Stimulated activated naive CD4-positive, alpha-beta T cell treated with Interleukin-2 at 50 U/mL for 16 hours (primary cell): Measurements from ENCODE around the gene NALCN.

Experiments
- DNase-seq: peaks from one replicate; lab custom pipeline; 2025; lab: John Stamatoyannopoulos, UW

NALCN gene

DNA sequence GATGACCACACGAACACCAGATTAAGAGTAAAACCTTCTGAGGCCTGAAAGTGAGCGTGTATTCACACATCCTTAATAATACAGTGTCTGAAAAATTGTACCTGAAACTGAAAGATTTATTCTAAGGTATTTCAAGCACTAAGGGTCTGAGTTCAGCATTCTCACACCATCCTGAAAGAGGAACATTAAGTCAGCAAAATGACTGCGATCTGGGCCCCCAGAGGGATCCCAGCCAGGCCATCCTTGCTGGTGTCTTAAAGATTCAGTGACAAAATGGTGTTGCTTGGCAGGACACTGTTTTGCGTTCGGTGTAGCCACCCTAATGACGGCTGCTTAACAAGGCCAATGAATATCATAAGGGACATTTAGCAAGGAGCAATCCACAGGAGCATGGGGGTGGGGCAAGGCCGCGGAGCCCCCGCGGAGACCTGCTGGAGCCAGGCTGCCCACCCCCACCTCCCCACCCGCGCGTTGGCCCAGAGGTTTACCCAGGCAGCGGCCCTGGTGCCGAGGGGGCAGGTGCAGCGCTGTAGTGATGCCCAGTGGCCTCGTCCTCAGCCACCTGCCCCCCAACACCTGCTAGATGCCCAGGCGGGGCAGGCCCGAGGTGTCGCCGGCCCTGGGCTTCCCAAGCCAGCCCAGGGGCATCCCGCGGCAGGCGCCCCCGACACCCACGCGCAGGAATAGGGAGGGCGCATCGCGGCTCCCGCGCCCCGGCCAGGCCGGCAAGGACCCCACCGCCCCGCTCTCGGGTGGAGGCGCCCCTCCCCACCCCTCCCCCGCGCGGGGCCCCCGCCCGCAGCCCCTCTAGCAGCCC is 742 bp downstream of the NALCN start:
- DNase-seq: no peak

DNA sequence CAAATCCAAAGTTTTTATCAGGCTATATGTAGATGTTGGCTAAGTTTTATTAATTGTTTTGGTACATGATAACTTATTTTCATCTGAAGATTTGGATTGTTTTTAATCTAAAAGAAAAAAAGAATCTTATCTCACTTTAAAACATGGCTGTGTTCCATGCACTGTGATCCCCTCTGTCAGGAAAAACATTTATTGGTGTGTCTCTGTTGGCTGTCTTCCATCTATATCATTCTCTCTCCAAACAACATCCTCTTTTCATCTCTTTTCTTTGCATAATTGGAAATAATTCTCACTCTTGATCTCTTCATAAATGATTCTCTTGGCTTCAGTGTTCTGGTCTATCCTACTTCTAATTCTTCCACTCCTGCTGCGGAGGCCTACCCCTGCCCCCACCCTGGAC is 4.2 kb downstream of the NALCN start:
- DNase-seq: no peak

DNA sequence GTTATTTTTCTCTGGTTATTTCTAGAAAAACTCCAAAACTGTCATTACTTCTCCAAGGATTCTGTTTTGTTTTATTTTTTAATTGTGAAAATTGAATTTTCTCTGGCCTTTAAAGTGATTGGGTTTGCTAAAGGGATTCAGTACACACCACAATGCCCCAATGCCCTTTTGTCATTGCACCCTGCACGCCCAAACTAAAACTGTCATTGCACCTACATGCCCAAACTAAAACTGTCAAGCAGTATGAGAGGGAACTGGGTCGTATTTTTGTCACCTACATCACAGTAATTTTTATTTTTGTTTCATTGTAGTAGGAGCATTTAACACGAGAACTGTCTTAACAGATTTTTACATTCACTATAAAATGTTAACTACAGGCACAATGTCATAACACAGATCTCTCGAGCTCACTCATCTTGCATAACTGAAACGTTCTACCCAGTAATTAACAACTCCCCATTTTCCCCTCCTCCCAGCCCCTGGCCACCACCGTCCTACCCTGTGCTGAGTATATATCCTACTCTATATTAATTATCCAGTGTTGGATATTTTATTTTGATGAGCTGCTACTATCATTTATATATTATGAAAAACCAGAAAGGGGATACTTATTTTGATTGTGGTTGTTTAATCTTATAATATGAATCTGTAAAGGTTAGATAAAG is 7.2 kb downstream of the NALCN start:
- no peak for DNase-seq

DNA sequence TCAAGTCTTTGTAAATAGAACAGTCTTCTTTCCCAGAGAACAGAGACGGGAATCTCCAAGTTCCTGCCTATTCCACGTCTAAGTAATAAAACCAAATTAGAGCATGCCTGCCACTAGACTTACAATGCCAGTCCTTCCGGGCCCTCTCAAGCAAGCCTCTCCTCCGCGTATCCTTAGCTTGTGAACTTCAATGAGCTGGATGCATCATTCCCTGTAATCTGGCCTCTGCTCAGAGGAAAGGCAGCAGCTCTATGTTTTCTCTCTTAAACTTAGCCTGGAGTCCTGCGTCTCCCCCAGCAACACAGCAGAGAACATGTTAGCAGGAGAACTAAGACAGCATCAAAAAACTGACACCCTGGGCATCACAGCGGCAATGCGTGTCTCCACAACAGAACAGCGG is 8.2 kb downstream of the NALCN start:
- DNase-seq: no peak

DNA sequence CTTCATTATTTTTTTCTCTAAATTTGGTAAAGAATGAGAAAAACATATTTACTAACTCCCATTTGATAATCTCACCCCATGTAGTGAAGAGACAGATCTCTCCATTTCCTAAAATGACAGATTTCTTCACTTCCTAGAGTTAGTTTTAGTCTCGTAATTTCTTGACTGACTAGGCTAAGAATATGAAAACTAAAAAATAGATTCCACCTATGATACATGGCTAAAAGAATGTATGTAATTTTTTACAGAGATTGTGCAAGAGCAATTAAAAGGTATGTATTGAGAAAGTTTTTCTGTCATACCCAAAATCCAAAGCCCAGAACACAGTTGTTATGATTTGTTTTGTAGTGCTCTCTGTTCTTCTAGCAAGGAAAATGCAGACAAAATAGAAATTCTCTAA is 9.5 kb downstream of the NALCN start:
- no peak for DNase-seq

DNA sequence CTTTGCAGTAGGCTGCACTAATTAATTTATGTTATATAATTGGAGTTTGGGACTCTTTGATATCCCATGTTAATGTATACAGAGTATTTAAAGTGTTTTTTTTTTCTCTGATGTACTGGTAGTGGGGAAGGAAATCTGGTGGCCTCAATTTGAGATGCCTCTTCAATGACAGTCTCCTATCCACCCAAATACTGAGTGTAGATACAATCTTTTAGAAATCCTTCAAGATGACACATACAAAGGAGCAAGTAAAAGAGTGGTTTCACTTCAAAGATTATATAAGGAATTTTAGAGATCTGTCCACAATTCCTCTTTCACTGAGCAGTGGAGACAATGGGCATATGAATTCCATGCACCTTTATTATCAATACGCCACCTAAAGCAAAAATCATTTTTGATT is 15.1 kb downstream of the NALCN start:
- DNase-seq: no peak

DNA sequence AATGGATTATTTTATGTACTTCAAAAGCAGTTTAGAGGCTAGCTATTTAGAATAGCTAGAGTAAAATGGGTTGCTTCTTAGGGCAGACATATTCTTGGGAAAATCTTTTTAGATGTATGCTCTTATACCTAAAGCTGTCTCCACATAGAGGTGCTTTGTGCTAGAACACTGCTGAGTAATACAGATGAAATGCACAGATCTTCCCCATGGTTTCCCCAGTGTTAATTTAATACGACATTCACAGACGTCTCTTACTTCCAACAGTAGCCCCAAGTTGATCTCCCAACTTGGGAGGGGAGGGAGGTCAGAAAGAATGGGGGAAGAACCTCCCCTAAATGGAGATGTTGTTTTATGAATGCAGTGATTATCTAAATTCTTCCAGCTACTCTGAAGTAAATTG is 16.9 kb downstream of the NALCN start:
- DNase-seq: no peak

DNA sequence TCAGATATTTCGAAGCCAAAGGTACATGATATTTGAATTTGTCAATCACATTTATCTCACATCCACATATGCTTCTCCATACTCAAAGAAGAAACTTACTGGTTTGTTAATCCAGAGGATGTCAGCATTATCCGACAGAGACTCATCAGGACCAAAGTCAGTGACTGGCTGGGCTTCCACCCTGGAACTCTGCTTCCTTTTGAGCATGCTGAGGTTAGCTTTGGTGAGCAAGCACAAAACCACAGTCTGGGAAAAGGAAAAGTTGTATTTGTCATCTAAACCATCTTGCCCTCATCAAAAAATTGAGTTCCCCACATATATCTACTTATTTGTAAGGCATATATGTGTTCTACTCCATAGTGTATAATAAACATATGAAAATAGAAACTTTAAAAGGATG is 17.4 kb downstream of the NALCN start:
- DNase-seq: no peak

DNA sequence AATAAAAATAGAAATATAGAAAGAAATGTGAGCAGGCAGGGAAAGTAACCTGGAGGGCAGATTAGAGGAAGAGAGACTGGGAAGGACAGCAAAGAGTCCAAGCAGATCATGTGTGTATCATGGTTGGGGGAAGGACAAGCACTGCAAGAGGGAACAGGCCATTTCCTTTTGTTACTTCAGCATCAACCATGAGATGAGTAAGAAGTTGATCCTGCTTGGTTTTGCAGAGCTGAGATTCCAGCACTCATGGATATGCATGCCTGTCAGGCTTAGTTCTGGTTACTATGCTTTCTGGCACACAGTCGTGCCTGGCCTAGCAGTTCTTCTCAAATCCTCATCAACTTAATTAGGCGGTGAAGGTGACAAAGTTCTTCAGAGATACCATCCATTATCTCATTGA is 18.1 kb downstream of the NALCN start:
- DNase-seq: no peak

DNA sequence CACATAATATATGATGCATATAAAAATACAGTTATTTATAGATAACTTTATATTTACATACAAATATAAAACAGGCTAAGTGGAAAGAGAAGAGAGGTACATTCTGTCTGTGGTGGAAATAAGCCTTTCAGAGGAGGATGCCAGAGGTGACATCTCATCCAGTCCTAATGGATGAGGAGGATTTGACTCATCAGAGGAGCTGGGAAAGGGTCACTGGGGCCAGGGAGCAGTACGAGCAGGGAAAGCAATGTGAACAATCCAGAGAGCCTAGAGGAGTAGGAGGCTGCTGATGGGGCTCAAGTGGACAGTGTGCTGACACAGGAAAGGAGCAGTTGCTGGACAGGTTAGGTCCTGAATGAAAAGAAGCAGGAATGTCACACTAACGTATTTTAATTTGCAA is 18.6 kb downstream of the NALCN start:
- DNase-seq: no peak

DNA sequence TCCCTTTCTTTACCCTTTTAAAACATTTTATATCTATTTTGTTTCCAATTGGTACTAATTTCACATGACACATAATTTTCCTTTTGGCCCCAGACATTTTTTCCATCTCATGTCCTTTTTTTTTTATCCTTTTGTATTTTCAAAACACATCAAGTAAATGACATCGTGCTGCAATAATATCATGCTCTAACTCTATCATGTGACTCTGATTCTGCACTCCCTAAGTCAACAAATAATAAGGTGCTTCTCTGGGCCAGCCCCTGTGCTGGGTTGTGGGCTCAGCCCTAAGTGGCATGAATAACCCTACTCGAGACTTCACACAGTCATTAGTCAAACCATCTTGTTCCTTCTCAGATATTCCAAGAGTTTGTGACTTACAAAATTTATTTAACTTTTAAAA is 21.7 kb downstream of the NALCN start:
- DNase-seq: no peak

DNA sequence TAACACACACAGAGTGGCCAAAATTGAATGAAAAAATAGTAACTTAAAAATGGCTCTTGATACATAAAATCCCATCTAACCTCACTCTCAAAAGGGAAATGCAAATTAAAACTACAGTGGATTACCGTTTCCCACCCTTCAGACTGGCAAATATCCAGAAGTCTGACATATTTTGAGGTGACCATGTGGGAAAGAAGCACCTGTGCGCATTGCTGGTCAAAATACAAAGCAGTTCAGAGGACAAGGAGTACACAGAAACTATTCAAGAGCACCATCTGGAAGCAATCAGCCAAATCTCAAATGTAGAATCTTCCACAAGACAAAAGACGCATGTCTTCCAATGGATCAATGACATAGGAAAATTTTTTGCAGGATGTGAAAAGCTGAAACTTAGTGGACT is 23.2 kb downstream of the NALCN start:
- DNase-seq: no peak

DNA sequence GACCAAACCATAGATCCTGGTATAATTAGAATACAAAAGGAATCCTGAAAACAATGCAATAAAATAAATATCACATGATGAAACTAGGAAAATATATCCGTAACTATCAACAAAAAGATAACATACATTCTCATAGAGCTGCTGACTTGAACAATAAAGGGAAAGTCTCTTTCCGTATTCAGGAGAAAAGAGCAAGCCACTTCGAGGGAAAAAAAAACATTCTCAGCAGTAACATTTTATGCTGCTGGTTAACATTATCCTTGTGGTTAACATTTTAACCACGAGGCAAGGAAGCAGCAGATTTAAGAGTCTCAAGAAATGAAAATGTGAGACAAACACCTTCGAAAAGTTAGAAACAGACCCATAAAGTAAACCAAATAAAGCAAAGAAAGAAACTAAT is 25.8 kb downstream of the NALCN start:
- no peak for DNase-seq

DNA sequence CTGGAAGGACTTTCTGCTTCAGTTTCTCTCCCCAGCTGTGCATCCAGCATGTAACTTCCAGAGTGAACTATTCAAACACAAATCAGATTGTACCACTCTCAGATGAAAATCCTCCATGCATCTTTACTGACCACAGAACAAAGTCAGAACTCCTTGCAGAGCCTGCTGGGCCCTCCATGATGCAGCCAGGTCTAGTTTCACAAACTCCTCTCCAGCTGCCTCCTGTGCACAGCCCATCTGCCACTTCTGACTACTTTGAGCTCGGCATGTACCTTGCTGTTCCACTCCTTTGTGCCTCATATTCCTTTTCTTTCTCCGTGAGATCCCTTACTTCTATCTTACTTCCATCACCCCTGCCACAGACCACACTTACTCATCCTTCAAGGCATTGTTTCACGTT is 31.4 kb downstream of the NALCN start:
- no peak for DNase-seq

DNA sequence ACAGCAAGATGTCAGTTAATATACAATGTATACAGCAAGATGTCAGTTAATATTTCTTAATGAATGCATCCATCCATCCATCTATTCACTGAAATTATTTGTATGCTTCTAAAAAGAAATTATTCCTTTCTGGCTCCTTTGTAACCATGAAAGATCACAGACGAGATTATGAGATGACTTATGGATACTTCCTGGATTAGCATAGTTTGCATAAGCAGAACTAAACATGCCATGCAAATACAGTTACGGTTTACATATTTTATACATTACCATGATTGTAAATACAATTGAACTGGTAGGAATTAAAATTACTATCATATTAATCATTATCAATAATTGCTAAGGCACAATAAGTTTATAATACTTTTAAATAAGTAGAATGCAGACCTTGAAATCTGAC is 32.7 kb downstream of the NALCN start:
- no peak for DNase-seq

DNA sequence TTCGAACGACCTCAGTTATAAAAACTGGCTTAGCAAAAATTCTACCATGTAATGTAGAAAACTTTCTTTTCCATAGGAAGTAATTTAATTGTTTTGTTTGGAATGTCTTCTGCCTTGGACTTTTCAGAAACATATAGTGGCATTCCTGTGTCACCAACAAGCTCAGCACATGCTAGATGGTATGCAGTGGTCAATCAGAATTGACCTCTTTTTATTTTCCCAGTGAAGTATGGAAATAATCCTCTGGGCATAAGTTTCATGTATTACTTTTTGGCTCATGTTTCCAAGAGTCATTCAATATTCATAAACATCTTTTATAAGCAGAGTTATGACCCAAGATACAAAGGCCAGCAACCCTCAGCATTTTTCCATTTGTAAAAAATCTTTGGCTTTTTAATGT is 33.6 kb downstream of the NALCN start:
- DNase-seq: no peak

DNA sequence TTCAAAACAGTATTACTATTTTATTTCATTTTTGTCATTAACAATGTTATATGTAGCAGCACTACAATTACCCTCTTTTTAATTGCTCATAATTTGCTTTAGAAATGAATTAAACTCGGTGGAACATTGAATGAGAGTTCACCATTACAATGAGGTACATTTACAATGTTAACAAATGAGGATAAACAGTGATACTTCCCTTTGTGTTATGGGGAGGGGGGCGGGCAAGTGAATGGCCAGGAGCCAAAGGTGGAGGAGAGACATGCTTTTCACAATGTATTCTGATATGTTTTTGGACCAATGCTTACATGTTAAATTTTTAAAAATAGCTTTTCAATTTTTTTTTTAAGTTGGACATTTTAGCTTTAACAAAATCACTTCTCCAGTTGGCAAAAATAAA is 34.2 kb downstream of the NALCN start:
- no peak for DNase-seq

DNA sequence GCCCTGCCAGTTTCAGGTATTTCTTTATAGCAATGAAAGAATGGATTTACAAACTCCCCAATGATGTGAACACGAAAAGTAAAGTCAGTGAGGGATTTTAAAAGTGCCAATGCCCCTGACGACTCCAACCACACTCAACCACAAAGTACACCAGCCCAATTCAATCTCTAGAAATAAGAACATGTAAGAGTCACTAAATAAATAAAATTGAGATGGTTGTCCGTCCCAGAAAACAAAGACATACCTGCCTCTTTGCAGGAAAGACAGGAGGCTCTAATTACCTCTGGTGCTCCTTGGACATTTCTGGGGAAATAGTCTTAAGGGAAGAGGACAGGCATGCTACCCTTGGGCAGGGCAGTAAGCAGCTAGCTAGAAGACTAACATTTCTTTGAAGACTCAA is 55.8 kb downstream of the NALCN start:
- no peak for DNase-seq

DNA sequence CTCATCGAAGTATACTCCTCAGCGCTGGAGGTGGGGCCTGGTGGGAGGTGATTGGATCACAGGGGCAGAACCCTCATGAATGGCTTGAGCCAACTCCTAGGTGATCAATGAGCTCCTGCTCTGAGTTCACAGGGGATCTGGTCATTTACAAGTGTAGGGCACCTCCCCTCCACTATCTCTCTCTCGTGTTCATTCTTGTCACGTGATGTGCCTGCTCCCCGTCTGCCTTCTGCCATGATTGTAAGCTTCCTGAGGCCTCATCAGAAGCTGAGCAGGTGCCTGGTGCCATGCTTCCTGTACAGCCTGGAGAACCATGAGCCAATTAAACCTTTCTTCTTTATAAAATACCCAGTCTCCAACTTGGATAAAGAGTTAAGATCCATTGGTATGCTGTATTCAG is 61.4 kb downstream of the NALCN start:
- no peak for DNase-seq

DNA sequence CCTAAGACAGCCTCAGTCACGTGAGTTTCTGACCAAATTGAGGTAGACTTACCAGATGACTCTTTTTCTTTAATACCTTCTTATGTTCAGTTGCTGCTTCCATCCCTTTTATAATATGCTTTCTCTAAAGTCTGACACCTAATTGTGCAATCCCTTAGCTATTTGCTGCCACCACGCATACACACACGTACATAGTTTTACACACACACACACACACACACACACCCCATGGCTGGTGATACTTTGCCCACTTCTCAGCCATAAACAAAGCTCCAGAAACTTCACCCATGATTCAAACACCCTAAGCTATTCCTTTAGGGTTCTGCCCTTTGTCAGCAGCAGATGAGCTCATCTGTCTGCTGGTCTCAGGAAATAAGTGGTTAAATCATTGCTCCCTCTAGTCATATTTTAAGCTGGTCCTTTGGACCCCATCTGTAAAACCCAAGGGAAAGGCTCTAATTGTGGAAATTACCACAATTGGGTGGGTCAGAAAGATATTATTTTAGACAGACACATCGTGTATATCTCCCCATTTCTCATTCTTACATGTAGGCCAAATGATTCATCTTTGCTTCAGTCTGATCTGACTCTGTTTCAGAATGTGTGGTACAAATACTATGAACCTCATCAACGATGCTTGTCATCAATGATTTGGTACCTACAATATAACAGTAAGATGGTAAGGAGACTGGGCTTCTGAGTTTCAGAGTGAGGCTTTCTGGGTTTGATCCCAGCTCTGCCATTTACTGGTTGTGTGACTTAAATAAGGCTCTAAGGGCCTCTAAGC is 69.2 kb downstream of the NALCN start:
- no peak for DNase-seq

DNA sequence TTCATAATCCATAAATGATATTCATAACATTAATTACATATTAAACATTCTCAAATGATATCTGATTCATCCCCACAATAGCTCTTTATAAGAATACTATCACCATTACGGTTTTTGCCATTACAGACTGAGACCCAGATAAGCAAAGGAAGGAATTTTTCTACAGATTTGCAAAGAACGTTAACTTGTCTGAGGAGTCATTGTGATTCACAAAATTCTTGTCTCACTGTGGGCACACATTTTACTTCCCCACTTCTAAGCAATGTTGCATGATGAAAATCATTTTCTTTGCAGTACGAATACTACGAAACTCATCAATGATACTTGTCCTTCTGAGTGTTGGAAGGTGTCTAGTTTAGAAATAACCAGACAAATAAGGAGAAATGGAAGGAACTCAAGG is 70.1 kb downstream of the NALCN start:
- DNase-seq: no peak

DNA sequence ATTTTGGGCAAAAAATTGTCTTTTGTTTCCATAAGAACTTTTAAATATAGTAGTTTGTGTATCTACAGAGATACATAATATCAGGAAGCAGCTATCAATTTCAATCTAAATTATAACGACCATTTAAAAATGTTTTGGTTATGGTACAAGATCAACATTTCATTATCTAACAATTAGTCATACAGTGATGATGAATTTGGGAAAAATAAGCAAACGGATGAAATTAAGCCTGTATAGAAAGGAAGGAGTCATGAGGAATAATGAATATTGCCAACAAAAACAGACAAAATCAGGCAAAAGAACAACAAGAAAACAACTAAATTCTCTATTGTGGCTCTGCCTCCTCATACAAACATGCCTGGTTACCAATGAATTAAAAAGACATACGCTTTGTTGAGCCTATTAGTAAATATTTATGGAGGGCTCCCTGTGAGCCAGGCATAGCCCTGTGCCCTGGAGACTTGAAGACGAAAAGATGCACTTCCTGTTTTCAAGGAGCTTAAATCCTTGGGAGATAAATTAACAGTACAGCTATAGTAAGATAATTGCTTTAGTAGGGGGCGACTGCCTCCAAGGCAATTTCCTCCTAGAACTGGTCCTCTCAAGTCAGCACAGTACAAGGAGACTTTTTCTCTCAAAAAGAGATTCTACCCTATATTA is 73.0 kb downstream of the NALCN start:
- no peak for DNase-seq

DNA sequence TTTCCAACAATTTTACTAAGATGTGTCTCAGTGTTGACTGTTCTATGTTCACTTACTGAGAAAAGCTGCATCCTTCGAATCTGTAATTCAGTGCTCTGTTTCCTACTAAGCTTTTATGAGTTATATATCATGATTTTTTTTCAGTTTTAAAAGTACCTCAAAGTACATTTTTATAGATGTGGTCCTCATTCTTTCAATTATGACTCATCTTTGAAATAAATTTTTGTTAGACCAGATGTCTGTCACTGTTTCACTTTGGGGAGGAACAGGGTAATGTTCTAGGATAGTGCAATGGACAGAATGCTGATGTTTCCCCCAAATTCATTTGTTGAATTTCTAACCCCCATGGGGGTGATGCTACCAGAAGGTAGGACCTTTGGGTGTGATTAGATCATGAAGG is 74.8 kb downstream of the NALCN start:
- no peak for DNase-seq
